BLaER1 treated with 17β-estradiol and CSF1 and Interleukin-3, amounts not matched to agents 10 nM and 100 nM (cell line): ENCODE data around the gene SUMO4.
"Not testable (repeated sequence)": the region's sequence is repeated elsewhere in the genome, so short reads cannot be mapped to it uniquely, and the experiment has no call there.

Experiments
- H3K27ac ChIP-seq, 11 experiments: shearing (Covaris generic); formaldehyde crosslinking; 2 replicates each; pipeline ENCODE4 v1.8.1; 2022
- H3K27me3 ChIP-seq, 11 experiments: shearing (Covaris generic); formaldehyde crosslinking; 2 replicates each; pipeline ENCODE4 v1.8.1; 2022
- H3K36me3 ChIP-seq, 11 experiments: shearing (Covaris generic); formaldehyde crosslinking; 2 replicates each; pipeline ENCODE4 v1.8.1; 2022
- H3K4me1 ChIP-seq, 10 experiments: shearing (Covaris generic); formaldehyde crosslinking; 2 replicates each; pipeline ENCODE4 v1.8.1; 2022
- H3K4me2 ChIP-seq, 11 experiments: shearing (Covaris generic); formaldehyde crosslinking; 2 replicates each; pipeline ENCODE4 v1.8.1; 2022
- H3K4me3 ChIP-seq, 10 experiments: shearing (Covaris generic); formaldehyde crosslinking; 2 replicates each; pipeline ENCODE4 v1.8.1; 2022
- H3K9ac ChIP-seq, 11 experiments: shearing (Covaris generic); formaldehyde crosslinking; 2 replicates each; pipeline ENCODE4 v1.8.1; 2022
- H3K9me3 ChIP-seq, 11 experiments: shearing (Covaris generic); formaldehyde crosslinking; replicated peaks in 1 of 11; 2 replicates each; pipeline ENCODE4 v1.8.1; 2022
- H4K20me1 ChIP-seq, 11 experiments: shearing (Covaris generic); formaldehyde crosslinking; 2 replicates each; pipeline ENCODE4 v1.8.1; 2022
- Cebpa-rat ChIP-seq, 11 experiments: shearing (Covaris generic); IDR thresholded peaks; 2 replicates each; pipeline ENCODE4 v1.8.1; 2022

Gene SUMO4

DNA sequence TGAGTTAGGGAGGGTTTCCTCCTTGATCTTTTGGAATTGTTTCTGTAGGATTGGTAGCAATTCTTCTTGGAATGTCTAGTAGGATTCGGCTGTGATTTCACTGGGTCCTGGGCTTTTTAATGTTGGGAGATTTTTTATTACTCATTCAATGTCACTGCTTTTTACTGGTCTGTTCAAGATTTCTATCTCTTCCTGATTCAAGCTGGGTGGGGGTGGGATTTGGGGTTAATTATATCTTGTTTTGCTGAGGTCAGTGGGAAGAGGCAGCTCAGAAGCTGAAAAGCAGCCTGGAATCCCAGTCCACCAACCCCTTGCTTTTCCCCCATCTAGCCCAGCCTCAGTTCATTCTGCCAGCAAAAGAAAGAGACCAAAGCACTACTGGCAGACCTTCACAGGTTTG lies 39.6 kb downstream of the SUMO4 start:
- no peak overlapping the region for H3K4me3 ChIP-seq
- H4K20me1 ChIP-seq: no peaks in the 10 kb centered on the region
- H3K36me3 ChIP-seq: no peaks in the 10 kb centered on the region
- H3K4me1 ChIP-seq: peaks cover 14 to 27% (median 16%) of the 10 kb centered on the region in 10 experiments
- H3K9me3 ChIP-seq: peaks cover 0 to 3% (median 0%) of the 10 kb centered on the region in 11 experiments; a peak in 1 of 22 replicates
- H3K27me3 ChIP-seq: no peaks in the 10 kb centered on the region
- no peak overlapping the region for H3K9ac ChIP-seq
- no peak for TF ChIP-seq Cebpa-rat (IDR thresholded peaks at IDR 0.05)
- peak overlapping the region in 1 of 11 experiments; percentile 34; a peak in 2 of 22 replicates for H3K4me2 ChIP-seq
- no peak overlapping the region for H3K27ac ChIP-seq

DNA sequence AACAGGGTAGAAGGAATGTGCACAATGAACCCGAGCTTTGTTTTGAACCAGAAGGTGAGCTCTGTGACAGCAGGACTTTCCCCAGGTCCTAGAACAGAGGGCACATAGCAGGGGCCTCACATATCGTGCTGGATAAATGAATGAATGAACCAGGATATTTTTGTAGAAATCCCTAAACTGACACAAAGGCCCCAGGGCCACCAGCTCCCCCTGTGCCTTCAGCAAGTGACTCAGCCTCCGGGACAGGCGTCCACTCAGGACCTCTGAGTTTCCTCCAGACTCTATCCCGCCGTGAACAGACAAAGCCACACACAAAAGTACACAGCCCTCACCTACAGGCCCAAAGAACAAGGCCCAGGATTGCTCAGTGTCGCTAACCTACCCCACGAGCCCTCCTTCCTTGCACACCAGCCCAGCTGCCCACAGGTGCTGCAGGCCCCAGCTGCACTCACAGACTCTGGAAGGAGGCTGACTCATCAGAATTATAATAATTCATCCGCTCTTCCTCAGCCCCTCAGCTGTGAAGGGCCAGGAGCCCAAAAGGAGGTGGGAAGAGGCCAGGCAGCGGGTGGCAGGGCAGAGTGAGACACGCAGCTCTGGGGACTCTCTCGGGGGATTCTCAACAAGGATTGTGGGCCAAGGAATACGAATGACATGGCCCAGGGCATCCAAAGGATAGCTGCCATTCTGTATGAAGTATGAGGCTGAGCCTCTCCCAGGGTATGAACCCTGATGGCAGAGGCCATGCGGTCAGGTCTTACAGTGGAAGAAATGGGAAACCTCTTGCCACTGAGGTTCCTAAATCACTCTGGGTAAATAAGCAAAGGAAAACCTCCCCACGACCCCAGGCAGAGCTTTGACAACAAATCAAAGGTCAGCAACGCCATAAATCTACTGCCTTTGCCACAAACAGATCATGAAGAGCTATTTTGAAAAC lies 40.9 kb downstream of the SUMO4 start:
- TF ChIP-seq Cebpa-rat (IDR thresholded peaks at IDR 0.05): no peak
- H3K4me3 ChIP-seq: no peak overlapping the region
- no peaks in the 10 kb centered on the region for H4K20me1 ChIP-seq
- peaks cover 14 to 27% (median 16%) of the 10 kb centered on the region in 10 experiments for H3K4me1 ChIP-seq
- peaks cover 0 to 8% (median 0%) of the 10 kb centered on the region in 11 experiments; a peak in 1 of 22 replicates for H3K9me3 ChIP-seq
- H3K4me2 ChIP-seq: peak overlapping the region; percentile 23 to 70 (median 60)
- 0 out of 22 replicates have a peak overlapping the region, but pooled peaks of 1 of the 11 experiments have one; percentile 33 for H3K27ac ChIP-seq
- no peaks in the 10 kb centered on the region for H3K36me3 ChIP-seq
- H3K27me3 ChIP-seq: no peaks in the 10 kb centered on the region
- peak overlapping the region in 2 of 11 experiments; percentile 16 to 24; a peak in 1 of 22 replicates for H3K9ac ChIP-seq

GRCh38 chr6:149441740-149442139 lies 41.7 kb downstream of the SUMO4 start:
- Histone ChIP-seq H3K4me3 (no peak overlapping the region), H3K27ac (0 out of 22 replicates have a peak overlapping the region, but pooled peaks of 1 of the 11 experiments have one; percentile 33), H3K4me1 (peaks cover 14 to 27% (median 16%) of the 10 kb centered on the region in 10 experiments), H3K27me3 (no peaks in the 10 kb centered on the region), H3K9ac (peak overlapping the region in 2 of 11 experiments; percentile 16 to 24; a peak in 1 of 22 replicates), H3K36me3 (0 out of 22 replicates have a peak, but pooled peaks cover 0 to 1% (median 0%) of the 10 kb centered on the region in 11 experiments), H3K4me2 (peak overlapping the region; percentile 23 to 70 (median 60); a peak in 21 of 22 replicates), H4K20me1 (no peaks in the 10 kb centered on the region), H3K9me3 (peaks cover 0 to 8% (median 0%) of the 10 kb centered on the region in 11 experiments; a peak in 1 of 22 replicates)
- TF ChIP-seq Cebpa-rat (IDR thresholded peaks at IDR 0.05): no peak

DNA sequence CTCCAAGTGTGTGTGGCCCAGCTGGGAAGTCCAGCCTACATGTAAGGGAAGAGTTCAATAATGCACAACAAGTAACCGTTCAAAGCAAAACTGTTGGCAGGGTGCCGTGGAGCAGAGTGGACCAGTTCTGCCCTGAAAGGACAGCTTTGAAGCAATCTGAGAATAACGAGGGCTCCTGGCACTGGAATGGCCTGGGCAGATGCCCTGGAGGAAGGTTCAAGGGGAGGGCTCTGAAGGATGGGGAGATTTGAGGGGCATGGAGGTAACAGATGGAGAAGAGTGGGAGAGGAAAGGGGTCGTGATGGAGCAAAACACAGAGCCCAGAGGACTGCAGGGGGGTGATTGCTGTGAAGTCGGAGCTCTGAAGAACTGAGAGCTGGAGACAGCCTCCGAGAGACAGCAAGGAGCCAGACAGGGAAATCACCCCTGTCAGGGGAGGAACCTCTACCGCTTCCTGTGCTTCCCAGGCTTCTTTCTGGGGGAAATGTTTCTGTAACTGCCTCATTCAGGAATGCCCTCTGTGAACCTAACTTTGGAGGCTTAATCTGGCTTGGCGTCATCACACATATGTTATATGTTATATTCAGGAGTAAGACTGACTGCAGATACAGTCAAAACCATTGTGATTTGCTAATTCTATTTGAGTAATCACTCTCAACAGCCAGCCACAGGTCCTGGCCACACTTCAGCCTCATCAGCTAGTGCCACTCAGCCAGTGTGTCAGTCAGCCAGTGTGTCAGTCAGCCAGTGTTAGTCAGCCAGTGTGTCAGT lies 43.5 kb downstream of the SUMO4 start:
- H3K27me3 ChIP-seq: no peaks in the 10 kb centered on the region
- TF ChIP-seq Cebpa-rat (IDR thresholded peaks at IDR 0.05): no peak

GRCh38 chr6:149444360-149445094 lies 44.5 kb downstream of the SUMO4 start:
- peaks cover 14 to 28% (median 23%) of the 10 kb centered on the region in 10 experiments for H3K4me1 ChIP-seq
- not testable (repeated sequence) for H3K27me3 ChIP-seq, H3K9ac ChIP-seq, H3K4me2 ChIP-seq, H3K9me3 ChIP-seq, H3K4me3 ChIP-seq, H4K20me1 ChIP-seq, H3K27ac ChIP-seq
- peaks cover 0 to 19% (median 7%) of the 10 kb centered on the region in 11 experiments; a peak in 10 of 22 replicates for H3K36me3 ChIP-seq

More for the DNA sequence above, 43.5 kb downstream of the SUMO4 start:
- Histone ChIP-seq H3K4me3 (no peak overlapping the region), H3K4me2 (peak overlapping the region in 1 of 11 experiments; percentile 21; a peak in 1 of 22 replicates), H3K9ac (no peak overlapping the region), H3K4me1 (peaks cover 14 to 27% (median 19%) of the 10 kb centered on the region in 10 experiments), H4K20me1 (no peaks in the 10 kb centered on the region; a peak in 1 of 22 replicates), H3K9me3 (peaks cover 0 to 8% (median 0%) of the 10 kb centered on the region in 11 experiments; a peak in 1 of 22 replicates), H3K36me3 (peaks cover 0 to 12% (median under 1%) of the 10 kb centered on the region in 11 experiments; a peak in 5 of 22 replicates), H3K27ac (no peak overlapping the region)

GRCh38 chr6:149445095-149445466 lies 45.0 kb downstream of the SUMO4 start:
- no peak overlapping the region for H3K27ac ChIP-seq
- no peak overlapping the region for H3K9ac ChIP-seq
- peaks cover 14 to 28% (median 23%) of the 10 kb centered on the region in 10 experiments for H3K4me1 ChIP-seq
- no peak overlapping the region for H3K4me2 ChIP-seq
- H3K36me3 ChIP-seq: peaks cover 0 to 21% (median 11%) of the 10 kb centered on the region in 11 experiments; a peak in 16 of 22 replicates
- peaks cover 0 to 8% (median 0%) of the 10 kb centered on the region in 11 experiments; a peak in 1 of 22 replicates for H3K9me3 ChIP-seq
- no peak for TF ChIP-seq Cebpa-rat (IDR thresholded peaks at IDR 0.05)
- no peak overlapping the region for H3K4me3 ChIP-seq
- no peaks in the 10 kb centered on the region; a peak in 1 of 22 replicates for H4K20me1 ChIP-seq
- H3K27me3 ChIP-seq: no peaks in the 10 kb centered on the region

DNA sequence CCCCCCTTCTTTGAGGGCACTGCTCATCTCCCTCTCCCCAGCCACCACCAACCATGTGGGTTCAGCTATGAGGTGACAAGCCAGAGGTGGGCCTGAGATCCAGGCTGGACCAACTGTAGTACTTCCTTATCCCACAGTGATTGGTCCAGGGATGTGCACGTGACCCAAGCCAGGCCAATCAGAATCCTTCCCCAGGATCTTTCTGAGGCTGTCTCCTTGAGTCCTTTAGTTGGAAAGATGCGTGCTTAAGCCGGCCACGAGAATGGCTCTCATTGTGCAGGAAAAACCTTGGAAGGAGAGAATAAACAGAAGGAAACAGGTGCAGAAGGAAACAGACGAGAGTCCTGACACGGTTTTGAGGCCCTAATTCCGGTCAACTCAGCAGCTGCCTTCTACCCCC lies 45.5 kb downstream of the SUMO4 start:
- TF ChIP-seq Cebpa-rat (IDR thresholded peaks at IDR 0.05): no peak
- Histone ChIP-seq H4K20me1 (peaks cover 0 to 4% (median 0%) of the 10 kb centered on the region in 11 experiments; a peak in 2 of 22 replicates), H3K36me3 (peaks cover 4 to 26% (median 16%) of the 10 kb centered on the region in 11 experiments; a peak in 21 of 22 replicates), H3K9me3 (peaks cover 0 to 8% (median 0%) of the 10 kb centered on the region in 11 experiments; a peak in 2 of 22 replicates), H3K27ac (no peak overlapping the region), H3K27me3 (no peaks in the 10 kb centered on the region), H3K9ac (no peak overlapping the region), H3K4me3 (no peak overlapping the region), H3K4me2 (no peak overlapping the region), H3K4me1 (peaks cover 14 to 27% (median 22%) of the 10 kb centered on the region in 10 experiments)

DNA sequence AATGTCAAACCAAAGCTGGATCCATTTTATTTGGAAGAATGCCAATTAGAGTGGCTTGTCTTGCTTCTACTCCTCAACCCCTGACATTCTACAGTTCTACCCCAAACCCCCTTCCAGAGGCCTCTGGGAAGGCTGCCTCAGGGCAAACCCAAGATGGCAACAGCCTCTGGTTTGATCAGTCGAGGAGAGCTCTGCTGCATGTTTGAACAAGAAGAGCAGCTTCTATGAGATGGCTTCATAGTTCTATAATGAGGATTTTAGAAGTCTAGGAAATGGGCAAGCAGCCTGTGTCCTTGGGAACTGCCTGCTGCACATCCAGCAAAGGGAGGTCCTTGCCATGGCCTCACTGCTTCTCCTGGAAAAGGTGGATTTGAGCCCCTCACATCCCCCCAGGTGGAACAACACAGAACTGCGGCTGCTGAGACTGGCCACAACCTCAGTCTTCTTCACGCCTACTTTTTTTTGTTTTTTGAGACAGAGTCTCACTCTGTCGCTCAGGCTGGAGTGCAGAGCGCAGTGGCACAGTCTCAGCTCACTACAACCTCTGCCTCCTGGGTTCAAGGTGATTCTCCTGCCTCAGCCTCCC lies 46.8 kb downstream of the SUMO4 start:
- Histone ChIP-seq H3K9ac (no peak overlapping the region), H3K36me3 (peaks cover 17 to 39% (median 29%) of the 10 kb centered on the region in 11 experiments), H3K27ac (no peak overlapping the region), H3K9me3 (peaks cover 0 to 15% (median 0%) of the 10 kb centered on the region in 11 experiments; a peak in 7 of 22 replicates), H3K4me1 (peaks cover under 1 to 14% (median 9%) of the 10 kb centered on the region in 10 experiments; a peak in 17 of 20 replicates), H3K4me2 (no peak overlapping the region), H3K4me3 (no peak overlapping the region), H4K20me1 (peaks cover 0 to 6% (median 0%) of the 10 kb centered on the region in 11 experiments; a peak in 2 of 22 replicates), H3K27me3 (no peaks in the 10 kb centered on the region)
- TF ChIP-seq Cebpa-rat (IDR thresholded peaks at IDR 0.05): no peak
